ENCODE data around the gene EPN2.

- TF ChIP-seq MYC (IDR thresholded peaks at IDR 0.05; ENCODE audit: insufficient read depth, insufficient read length, insufficient replicate concordance, low read length, severe bottlenecking) = no peak
- TF ChIP-seq IRF3 (IDR thresholded peaks at IDR 0.05) = no peak
- no peak for TF ChIP-seq FOS (IDR thresholded peaks at IDR 0.05; ENCODE audit: borderline replicate concordance, extremely low read depth, insufficient read length)
- TF ChIP-seq CTCF (IDR thresholded peaks at IDR 0.05 in 2 of 3, conservative IDR thresholded peaks at IDR 0.05 in 1 of 3; ENCODE audit: control insufficient read depth in 2 of 3, extremely low read depth in 1 of 3, insufficient read depth in 1 of 3, low read depth in 3 of 3, low read length in 3 of 3) = no peak
- TF ChIP-seq PBX3 (IDR thresholded peaks at IDR 0.05; ENCODE audit: insufficient replicate concordance, low read depth, low read length) = no peak
- TF ChIP-seq KDM1A (IDR thresholded peaks at IDR 0.05; ENCODE audit: borderline replicate concordance) = no peak
- no peak for TF ChIP-seq SREBF1 (IDR thresholded peaks at IDR 0.05; ENCODE audit: low read length)
- TF ChIP-seq CEBPB (IDR thresholded peaks at IDR 0.05; ENCODE audit: borderline replicate concordance in 1 of 2, low read depth in 2 of 2, low read length in 2 of 2) = no peak
- no peak for TF ChIP-seq E4F1 (IDR thresholded peaks at IDR 0.05; ENCODE audit: borderline replicate concordance, partially characterized antibody)
These were observed 109.4 kb downstream of the EPN2 start for GRCh38 chr17:19346351-19347255.

Data from GM12878 (cell line).